ENCODE measurements around the gene PGM5.

GRCh38 chr9:68574150-68574549, 217.7 kb downstream of the PGM5 start:
- TF ChIP-seq NFATC4 (CRISPR knock-in tag; IDR thresholded peaks at IDR 0.05) (no peak), E2F1 (CRISPR knock-in tag; IDR thresholded peaks at IDR 0.05) (no peak), CREM (CRISPR knock-in tag; IDR thresholded peaks at IDR 0.05) (no peak), NFYB (CRISPR knock-in tag; conservative IDR thresholded peaks at IDR 0.05; ENCODE audit: low read depth) (no peak), JUN (CRISPR knock-in tag; IDR thresholded peaks at IDR 0.05) (no peak), RELA (CRISPR knock-in tag; IDR thresholded peaks at IDR 0.05; ENCODE audit: borderline replicate concordance) (no peak)
- TF ChIP-seq, protein P1, sequence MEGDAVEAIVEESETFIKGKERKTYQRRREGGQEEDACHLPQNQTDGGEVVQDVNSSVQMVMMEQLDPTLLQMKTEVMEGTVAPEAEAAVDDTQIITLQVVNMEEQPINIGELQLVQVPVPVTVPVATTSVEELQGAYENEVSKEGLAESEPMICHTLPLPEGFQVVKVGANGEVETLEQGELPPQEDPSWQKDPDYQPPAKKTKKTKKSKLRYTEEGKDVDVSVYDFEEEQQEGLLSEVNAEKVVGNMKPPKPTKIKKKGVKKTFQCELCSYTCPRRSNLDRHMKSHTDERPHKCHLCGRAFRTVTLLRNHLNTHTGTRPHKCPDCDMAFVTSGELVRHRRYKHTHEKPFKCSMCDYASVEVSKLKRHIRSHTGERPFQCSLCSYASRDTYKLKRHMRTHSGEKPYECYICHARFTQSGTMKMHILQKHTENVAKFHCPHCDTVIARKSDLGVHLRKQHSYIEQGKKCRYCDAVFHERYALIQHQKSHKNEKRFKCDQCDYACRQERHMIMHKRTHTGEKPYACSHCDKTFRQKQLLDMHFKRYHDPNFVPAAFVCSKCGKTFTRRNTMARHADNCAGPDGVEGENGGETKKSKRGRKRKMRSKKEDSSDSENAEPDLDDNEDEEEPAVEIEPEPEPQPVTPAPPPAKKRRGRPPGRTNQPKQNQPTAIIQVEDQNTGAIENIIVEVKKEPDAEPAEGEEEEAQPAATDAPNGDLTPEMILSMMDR (IDR thresholded peaks at IDR 0.05) = no peak
